GM18858 (cell line): ENCODE results near the gene ZNF536.
"Not testable (repeated sequence)": the region's sequence is repeated elsewhere in the genome, so short reads cannot be mapped to it uniquely, and the experiment has no call there.

Source experiments
- ATAC-seq: cut with Tn5 transposase; IDR thresholded peaks from one replicate; pipeline ENCODE4 v1.9.1; 2021; ENCODE audit not compliant: unreplicated experiment

Gene ZNF536

DNA sequence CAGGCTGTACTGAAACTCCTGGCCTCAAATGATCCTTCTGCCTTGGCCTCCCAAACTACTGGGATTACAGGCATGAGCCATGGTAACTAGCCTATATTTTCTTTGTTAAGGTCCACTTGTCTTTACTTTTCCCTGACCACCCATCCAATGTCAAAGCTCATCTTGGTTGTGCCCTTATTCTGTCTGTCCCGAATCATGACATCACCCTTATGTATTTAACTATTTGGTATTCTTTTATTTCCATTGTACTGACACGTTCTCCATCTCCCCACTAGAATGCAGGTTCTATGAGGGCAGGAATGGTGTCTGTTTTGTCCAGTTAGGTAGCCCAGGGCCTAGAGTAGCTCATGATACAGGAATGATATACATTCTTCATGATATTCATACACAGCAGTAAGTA is 104.8 kb downstream of the ZNF536 start:
- ATAC-seq, result no peak

DNA sequence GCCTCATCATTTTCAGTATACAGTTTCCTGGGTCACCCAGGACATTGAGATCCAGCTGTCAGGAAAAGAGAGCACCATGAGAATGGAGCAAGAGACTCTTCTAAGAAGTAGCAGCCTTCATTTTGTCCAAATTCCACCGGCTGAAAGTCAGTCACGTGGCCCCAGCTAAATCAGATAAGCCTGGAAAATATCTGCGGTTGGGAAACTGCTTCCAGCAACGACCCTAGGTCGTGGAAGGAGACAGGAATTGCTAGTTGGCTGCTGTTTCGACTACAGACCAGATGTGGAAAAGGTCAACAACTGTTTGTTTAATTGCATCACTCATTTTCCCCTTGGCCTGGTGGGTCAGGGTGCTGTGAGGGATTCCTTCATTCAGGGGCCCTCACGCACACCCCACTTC is 107.0 kb downstream of the ZNF536 start:
- no peak for ATAC-seq

DNA sequence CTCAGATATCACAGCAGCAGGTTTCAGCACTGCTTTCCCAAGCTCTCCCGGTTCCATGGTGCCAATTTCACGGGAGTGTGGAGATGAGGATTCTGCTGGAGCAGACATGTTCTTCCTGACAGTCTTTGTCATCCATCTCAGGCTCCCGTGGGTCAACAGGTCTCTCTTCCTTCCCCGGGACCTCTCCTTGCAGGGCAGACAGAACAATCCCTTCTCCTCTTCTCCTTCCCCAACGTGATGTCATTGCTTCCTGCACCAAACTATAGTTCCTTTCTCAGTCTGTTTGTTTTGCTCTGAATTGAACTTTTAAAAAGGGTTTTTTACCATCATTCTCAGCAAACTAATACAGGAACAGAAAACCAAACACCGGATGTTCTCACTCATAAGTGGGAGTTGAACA is 107.9 kb downstream of the ZNF536 start:
- ATAC-seq, result no peak

- no peak for ATAC-seq
These were observed 108.9 kb downstream of the ZNF536 start for GRCh38 chr19:30481063-30481462.

DNA sequence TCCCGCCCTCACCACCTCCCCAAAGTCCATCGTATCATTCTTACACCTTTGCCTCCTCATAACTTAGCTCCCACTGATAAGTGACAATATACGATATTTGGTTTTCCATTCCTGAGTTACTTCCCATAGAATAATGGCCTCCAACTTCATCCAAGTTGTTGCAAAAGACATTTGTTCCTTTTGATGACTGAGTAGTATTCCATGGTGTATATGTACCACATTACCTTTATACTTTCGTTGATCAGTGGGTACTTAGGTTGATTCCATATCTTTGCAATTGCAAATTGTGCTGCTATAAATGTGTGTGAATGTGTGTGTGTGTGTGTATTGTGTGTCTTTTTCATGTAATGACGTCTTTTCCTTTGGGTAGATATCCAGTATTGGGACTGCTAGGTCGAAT is 109.6 kb downstream of the ZNF536 start:
- ATAC-seq, result no peak

- no peak for ATAC-seq
These were observed 110.8 kb downstream of the ZNF536 start for GRCh38 chr19:30482956-30483355.

DNA sequence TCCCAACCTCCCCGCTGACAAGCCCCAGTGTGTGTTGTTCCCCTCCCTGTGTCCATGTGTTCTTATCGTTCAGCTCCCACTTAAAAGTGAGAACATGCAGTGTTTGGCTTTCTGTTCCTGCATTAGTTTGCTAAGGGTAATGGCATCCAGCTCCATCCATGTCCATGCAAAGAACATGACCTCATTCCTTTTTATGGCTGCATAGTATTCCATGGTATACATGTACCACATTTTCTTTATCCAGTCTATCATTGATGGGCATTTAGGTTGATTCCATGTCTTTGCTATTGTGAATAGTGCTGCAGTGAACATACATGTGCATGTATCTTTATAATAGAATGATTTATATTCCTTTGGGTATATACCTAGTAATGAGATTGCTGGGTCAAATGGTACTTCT is 114.1 kb downstream of the ZNF536 start:
- not testable (repeated sequence) for ATAC-seq

- ATAC-seq, result no peak
These were observed 115.0 kb downstream of the ZNF536 start for GRCh38 chr19:30487178-30487577.

GRCh38 chr19:30488191-30488590 is 116.0 kb downstream of the ZNF536 start:
- no peak for ATAC-seq

- ATAC-seq, result no peak
These were observed 118.6 kb downstream of the ZNF536 start for GRCh38 chr19:30490760-30491159.

DNA sequence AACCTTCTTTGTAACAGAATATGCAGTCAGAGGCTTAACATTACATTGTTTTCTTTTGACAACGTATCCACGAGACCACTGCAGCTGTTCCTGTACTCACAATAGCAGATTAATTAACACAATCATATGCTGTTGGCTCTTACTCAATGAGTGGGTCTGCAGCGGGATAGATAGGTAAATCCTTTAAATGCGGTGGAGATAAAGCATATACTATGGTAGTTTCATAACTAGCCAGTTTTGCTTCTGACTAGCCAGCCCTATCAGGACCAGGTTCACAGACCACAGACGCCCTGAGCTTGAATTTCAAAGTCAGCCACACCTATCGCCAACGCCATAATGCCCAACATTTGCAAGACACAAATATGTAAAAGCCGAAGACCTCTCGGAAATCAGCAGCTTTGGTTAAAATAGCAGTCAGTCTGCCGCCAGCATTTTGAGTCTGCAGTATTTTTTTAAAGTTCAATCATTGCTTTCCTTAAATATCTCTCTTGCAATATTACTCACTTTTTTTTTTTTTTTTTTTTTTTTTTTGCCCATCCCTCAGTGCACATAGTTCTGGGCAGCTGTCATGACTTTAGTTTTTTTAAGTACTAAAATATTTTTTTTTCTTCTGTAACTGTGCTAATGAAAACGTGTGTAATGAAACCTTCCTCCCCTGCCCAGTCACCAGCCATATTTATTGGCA is 120.5 kb downstream of the ZNF536 start:
- no peak for ATAC-seq

- no peak for ATAC-seq
These were observed 124.8 kb downstream of the ZNF536 start for GRCh38 chr19:30497034-30497433.

GRCh38 chr19:30498085-30498484 is 125.9 kb downstream of the ZNF536 start:
- not testable (repeated sequence) for ATAC-seq

DNA sequence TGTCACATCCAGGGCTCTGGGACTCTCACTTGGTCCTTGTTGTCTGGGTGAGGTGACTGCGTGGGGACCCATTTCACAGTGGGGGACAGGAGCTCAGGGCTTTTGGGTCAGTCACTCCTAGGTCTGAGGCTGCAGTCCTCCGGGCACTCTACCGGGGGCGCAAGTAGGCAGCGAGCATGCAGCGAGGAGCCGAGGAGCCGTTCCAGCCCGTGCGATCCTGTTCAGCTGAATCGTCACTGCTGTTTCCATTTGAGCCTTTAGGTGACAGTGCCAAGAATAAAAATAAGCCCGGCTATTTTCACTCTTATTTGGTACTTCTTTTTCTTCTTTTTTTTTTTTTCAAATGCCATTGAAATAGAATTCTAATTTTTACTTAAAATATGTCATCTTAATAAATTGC is 126.5 kb downstream of the ZNF536 start:
- no peak for ATAC-seq

DNA sequence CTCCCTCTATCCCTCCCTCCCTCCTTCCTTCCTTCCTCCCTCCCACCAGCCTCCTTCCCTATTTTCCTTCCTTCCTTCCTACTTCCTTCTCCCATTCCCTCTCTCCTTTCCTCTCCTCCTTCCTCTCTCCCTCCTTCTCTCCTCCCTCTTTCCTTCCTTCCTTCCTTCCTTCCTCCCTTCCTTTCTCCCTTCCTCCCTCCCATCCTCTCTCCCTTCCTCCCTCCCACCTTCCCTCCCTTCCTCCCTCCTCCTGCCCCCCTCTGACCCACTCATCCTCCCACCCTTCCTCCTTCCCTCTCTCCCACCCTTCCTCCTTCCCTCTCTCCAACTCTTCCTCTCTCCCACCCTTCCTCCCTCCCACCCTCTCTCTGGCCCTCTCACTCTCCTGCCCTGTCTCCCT is 132.1 kb downstream of the ZNF536 start:
- ATAC-seq, result no peak

- ATAC-seq, result no peak
These were observed 140.2 kb downstream of the ZNF536 start for GRCh38 chr19:30512176-30513081.

- ATAC-seq, result no peak
These were observed 140.9 kb downstream of the ZNF536 start for GRCh38 chr19:30513082-30513411.

- ATAC-seq, result no peak
These were observed 143.9 kb downstream of the ZNF536 start for GRCh38 chr19:30516111-30516510.

- ATAC-seq, result no peak
These were observed 144.3 kb downstream of the ZNF536 start for GRCh38 chr19:30516531-30516930.

DNA sequence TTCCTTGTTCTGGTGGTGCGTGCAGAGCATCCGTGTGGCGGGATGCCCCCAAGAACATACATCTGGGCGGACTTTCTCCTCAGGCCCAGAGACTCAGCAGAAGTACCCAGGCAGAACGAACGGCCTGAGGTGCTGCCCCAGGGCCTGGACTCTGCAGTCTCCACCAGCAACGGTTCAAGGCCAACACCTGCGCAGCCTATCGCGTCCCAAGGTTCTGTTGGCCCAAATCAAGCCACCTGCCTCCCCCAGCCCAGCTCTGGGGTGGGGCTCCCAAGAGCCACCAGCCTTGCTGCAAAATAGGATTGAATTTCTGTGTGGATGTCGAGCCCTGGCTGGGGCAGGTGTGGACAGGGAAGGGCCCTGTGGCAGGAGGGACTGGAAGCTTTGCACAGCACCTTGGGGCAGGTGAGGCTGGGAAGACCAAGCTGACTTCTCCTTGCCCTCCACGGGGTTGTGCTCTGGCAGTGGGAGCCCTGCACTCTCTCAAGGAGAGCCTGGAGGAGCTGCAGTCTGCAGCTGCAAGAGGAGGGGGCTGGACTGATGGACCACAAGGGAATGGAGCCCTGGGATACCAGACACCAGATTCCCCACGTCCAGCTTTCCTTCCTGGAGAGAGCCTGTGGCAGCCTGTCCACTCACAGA is 146.9 kb downstream of the ZNF536 start:
- ATAC-seq, result no peak

DNA sequence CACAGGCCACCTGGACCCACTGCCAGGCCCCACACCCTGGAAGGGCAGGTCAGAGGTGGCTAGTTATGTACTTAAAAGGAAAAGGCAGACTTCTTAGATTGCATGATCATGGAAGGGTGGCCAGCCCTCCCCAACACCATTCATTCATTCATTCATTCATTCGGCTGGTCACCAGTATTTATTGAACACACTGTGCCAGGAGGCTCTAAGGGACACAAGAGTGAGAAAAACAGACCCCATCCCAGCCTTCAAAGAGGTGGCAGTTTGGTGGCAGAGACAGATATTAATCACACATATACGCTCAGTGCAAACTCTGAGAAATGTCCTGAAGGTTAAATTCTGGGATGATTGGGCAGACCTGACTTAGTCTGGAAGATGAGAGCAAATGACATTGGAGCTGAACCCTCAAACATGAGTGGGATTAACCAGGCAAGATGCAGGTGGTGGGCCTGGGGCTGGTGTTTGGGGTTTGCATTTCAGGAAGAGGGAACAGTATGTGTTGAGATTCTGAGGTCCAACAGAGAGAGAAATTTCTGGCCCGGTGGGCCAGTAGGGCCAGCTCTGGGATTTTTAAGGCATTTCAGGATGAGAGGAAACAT is 147.5 kb downstream of the ZNF536 start:
- ATAC-seq, result no peak
